T-cell (primary cell): ENCODE results near the gene TRPM5. TPM values are rescaled to one million over a fixed set of nuclear protein-coding genes. Genes with fewer than 3 reads are reported as not detected.
A peak's percentile ranks its signal among the peaks of the same experiment; 100 is the strongest.

ENCODE experiments used
- ATAC-seq, 4 experiments: fragments of 200-7000 bp in 3 of 4; fragments of 150-1000 bp in 1 of 4; cut with Tn5 transposase; replicated peaks in 1 of 4; 1 replicate in 3 of 4; 2 replicates in 1 of 4; pipeline ENCODE4 v1.10.0; 2021; ENCODE audit warnings: moderate library complexity in 3 of 4, mild to moderate bottlenecking in 2 of 4, moderate number of reproducible peaks in 1 of 4
- CTCF ChIA-PET, 2 donors: fragments of 300-600 bp; sonication (Branson Sonifier 250); formaldehyde crosslinking; loops; one replicate each; lab custom pipeline; 2022; ENCODE audit warnings: antibody characterized with exemption in 2 of 2; lab: Charles Lee
- POLR2A ChIA-PET, 2 donors: fragments of 300-600 bp; sonication (Branson Sonifier 250); formaldehyde crosslinking; loops; one replicate each; lab custom pipeline; 2022; ENCODE audit warnings: antibody characterized with exemption in 2 of 2; lab: Charles Lee
- DNase-seq, 35 experiments: peaks; one replicate each; pipeline versions ENCODE4 v3.0.0 to v3.0.0-alpha.2; 2013 to 2023
- H3K27ac ChIP-seq: one replicate; pipeline ENCODE4 v1.5.1; 2013; ENCODE audit warnings: low read length
- H3K27me3 ChIP-seq, 2 experiments: replicated peaks in 1 of 2; 1 replicate in 1 of 2; 2 replicates in 1 of 2; pipeline versions ENCODE4 v1.6.1 to v1.7.0; 2013; ENCODE audit warnings: low read length in 1 of 2, mixed read lengths in 1 of 2; ENCODE audit not compliant: control insufficient read depth in 2 of 2, insufficient read depth in 2 of 2; ENCODE audit errors: extremely low read depth in 1 of 2
- H3K36me3 ChIP-seq, 2 donors: 1 replicate in 1 of 2; 2 replicates in 1 of 2; pipeline versions ENCODE4 v1.6.1 to v1.7.0; 2013; ENCODE audit warnings: low read length in 1 of 2; ENCODE audit not compliant: control insufficient read depth in 2 of 2, insufficient read depth in 1 of 2; ENCODE audit errors: extremely low read depth in 1 of 2
- H3K4me1 ChIP-seq, 2 experiments: 1 replicate in 1 of 2; 2 replicates in 1 of 2; pipeline versions ENCODE4 v1.6.1 to v1.7.0; 2013; ENCODE audit warnings: low read length in 2 of 2, mixed read lengths in 1 of 2; ENCODE audit not compliant: insufficient read depth in 2 of 2, control insufficient read depth in 1 of 2; ENCODE audit errors: extremely low read depth in 1 of 2
- H3K4me3 ChIP-seq, 2 donors: 1 replicate in 1 of 2; 2 replicates in 1 of 2; pipeline versions ENCODE4 v1.5.1 to v1.7.0; 2013; ENCODE audit warnings: mild to moderate bottlenecking in 2 of 2, low read length in 1 of 2, moderate library complexity in 1 of 2; ENCODE audit not compliant: control insufficient read depth in 1 of 2; ENCODE audit errors: extremely low read depth in 1 of 2
- H3K9me3 ChIP-seq: 2 replicates; pipeline ENCODE4 v1.7.0; 2013
- H3K27ac Mint-ChIP-seq, 2 donors: one replicate each; pipeline ENCODE4 v1.8.0; 2020 to 2021; ENCODE audit warnings: mild to moderate bottlenecking in 2 of 2, mixed read lengths in 2 of 2
- H3K27me3 Mint-ChIP-seq, 2 donors: one replicate each; pipeline ENCODE4 v1.8.0; 2021 to 2022; ENCODE audit warnings: mixed read lengths in 2 of 2
- H3K36me3 Mint-ChIP-seq: one replicate; pipeline ENCODE4 v1.8.0; 2021; ENCODE audit warnings: mixed read lengths
- H3K4me1 Mint-ChIP-seq, 3 donors: one replicate each; pipeline ENCODE4 v1.8.0; 2020 to 2022; ENCODE audit warnings: mixed read lengths in 3 of 3, mild to moderate bottlenecking in 1 of 3
- H3K4me3 Mint-ChIP-seq, 3 donors: one replicate each; pipeline ENCODE4 v1.8.0; 2020 to 2022; ENCODE audit warnings: mild to moderate bottlenecking in 3 of 3, mixed read lengths in 3 of 3, moderate library complexity in 3 of 3
- H3K9me3 Mint-ChIP-seq, 3 donors: one replicate each; pipeline ENCODE4 v1.8.0; 2020 to 2022; ENCODE audit warnings: mixed read lengths in 3 of 3
- WGBS: methylation state at CpG from one replicate; pipeline ENCODE4 v1.1.5; 2013; ENCODE audit warnings: missing lambda C conversion rate; ENCODE audit not compliant: insufficient coverage; 5-methylcytosine and 5-hydroxymethylcytosine counted together
- total RNA-seq, 35 experiments: library from RNA in 6 of 35; stranded (reverse) in 6 of 35; fragments of 120-200 nt in 1 of 35; gene quantifications; one replicate each; pipeline versions ENCODE4 v1.2.1 to v1.2.4 and lab custom pipeline; 2013 to 2026

Gene TRPM5
- total RNA-seq, 5 donors from 2014 or later (not counting 1 experiment from before 2014, with no cell fraction given), result 0.07 to 0.73 (median 0.22) TPM

DNA sequence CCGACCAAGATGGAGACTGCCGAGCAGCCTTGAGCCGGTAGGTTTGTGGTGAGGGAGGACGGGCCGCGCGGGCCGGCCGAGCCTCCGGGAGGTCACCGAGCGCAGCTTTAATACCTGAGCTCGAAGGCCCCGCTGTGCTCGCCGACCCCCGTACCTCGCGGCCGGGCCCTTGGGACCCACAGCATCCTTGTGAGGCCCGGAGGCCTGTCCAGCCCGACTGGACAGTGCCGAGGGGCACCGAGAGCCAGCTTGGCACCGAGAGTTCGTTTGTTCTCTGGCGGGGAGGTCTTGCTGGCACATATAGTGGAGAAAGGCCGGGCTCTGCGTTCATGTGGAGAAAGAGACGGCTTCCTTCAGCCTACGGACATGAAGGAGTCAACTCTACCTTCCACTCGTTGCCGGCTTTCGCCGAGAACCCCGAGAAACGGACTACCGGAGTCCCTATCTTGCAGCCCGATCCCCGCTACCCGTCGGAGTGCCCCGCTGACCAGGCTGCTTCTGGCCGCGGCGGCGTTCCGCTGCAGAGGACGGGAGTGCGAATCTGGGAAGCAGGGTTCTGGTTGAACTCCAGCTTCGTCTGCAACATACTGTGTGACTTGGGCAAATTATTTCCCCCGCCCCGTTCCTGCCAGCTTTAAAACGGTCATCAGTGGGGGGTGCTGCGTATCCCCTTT is 43.4 kb downstream of the TRPM5 start:
- peaks cover 11% of the 10 kb centered on the region for H3K36me3 Mint-ChIP-seq
- H3K4me3 Mint-ChIP-seq, result peak overlapping the region; percentile 89 to 95 (median 90)
- no peak for ATAC-seq
- Histone ChIP-seq H3K27ac (peak overlapping the region; percentile 86), H3K9me3 (no peaks in the 10 kb centered on the region), H3K27me3 (no peaks in the 10 kb centered on the region), H3K4me1 (peaks cover 5 to 33% of the 10 kb centered on the region in 2 experiments), H3K36me3 (peaks cover 19 to 40% of the 10 kb centered on the region in 2 donors), H3K4me3 (peak overlapping the region; percentile 95 to 97)
- ChIA-PET CTCF (interaction anchor here (0.6 to 1.5 kb wide), 9 partner anchors 13 to 978 kb away, joined by 3 to 9 read pairs (median 5); partner anchors contain the start of genes CD81 (in 1 of the 2) and ZNF195 (in 1 of the 2)), POLR2A (interaction anchor here in 1 of 2 donors (1.0 kb wide), 1 partner anchor 130 kb away, joined by 3 read pairs; no protein-coding TSS in a partner anchor)
- H3K9me3 Mint-ChIP-seq, result no peaks in the 10 kb centered on the region
- no peaks in the 10 kb centered on the region for H3K27me3 Mint-ChIP-seq
- under 1% methylated on average over 54 of the region's 55 CpGs for WGBS
- no peak for DNase-seq
- peak overlapping the region; percentile 91 to 92 for H3K27ac Mint-ChIP-seq
- H3K4me1 Mint-ChIP-seq, result peaks cover 15 to 21% (median 18%) of the 10 kb centered on the region in 3 donors

DNA sequence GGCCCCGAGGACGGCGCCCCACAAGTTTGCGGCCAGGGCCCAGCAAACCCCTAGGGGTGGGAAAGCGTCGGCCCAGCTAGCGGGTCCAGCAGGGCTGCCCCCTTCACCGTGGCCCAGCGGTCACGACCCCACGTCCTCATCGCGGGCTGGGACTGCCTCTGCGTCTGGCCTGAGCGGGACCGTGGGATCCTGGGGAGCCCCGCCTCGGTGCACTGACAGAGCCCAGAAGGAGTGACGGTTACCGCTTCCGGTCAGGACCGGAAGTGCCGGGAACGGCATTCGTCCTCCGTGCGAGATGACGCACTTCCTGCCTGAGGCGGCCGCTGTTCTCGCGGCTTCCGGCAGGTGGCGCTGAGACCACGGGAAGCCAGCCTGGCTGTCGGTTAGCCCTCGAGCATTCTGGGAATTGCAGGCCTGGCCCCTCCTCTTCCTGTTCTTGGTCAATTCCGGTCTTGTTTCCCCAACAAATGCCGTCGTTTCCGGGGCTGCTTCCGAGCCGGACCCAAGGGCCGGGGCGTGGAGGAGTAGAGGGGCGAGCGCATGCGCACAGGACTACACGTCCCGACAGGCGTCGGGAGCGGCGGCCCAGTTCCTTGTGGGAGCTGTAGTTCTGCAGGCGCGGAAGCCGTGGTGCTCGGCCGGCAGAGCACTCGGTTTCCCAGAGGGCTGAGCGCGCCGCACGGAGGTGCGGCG is 44.1 kb downstream of the TRPM5 start, which contains the start of gene TSSC4:
Gene TSSC4 (plus strand): TSS at position 682 of the 693 bp plus-strand sequence. CDS start 1,884 bp downstream, outside the sequence.
- peak within 1 kb of the TSS; percentile 91 to 92 for H3K27ac Mint-ChIP-seq
- H3K4me1 Mint-ChIP-seq, result peaks cover 15 to 21% (median 18%) of the 10 kb centered on the region in 3 donors
- peaks cover 11% of the 10 kb centered on the region for H3K36me3 Mint-ChIP-seq
- CTCF ChIA-PET, result interaction anchor here (0.6 to 1.5 kb wide), 10 partner anchors 13 to 979 kb away, joined by 3 to 9 read pairs (median 4); partner anchors contain the start of genes CD81 (in 1 of the 2) and ZNF195 (in 1 of the 2)
- under 1% methylated on average over 66 of the region's 66 CpGs for WGBS
- Histone ChIP-seq H3K9me3 (no peaks in the 10 kb centered on the region), H3K4me3 (peak within 1 kb of the TSS; percentile 95 to 97), H3K27me3 (no peaks in the 10 kb centered on the region), H3K36me3 (peaks cover 19 to 46% of the 10 kb centered on the region in 2 donors), H3K4me1 (peaks cover 5 to 33% of the 10 kb centered on the region in 2 experiments), H3K27ac (peak within 1 kb of the TSS; percentile 96)
- H3K4me3 Mint-ChIP-seq, result peak within 1 kb of the TSS; percentile 89 to 95 (median 90)
- peak; percentile 99 to 100 (median 100) for DNase-seq
- H3K9me3 Mint-ChIP-seq, result no peaks in the 10 kb centered on the region
- peak; percentile 84 to 88 (median 86) for ATAC-seq
- POLR2A ChIA-PET, result interaction anchor here (0.6 to 1.0 kb wide), 2 partner anchors 10 to 129 kb away, joined by 3 to 6 read pairs; no protein-coding TSS in a partner anchor
- no peaks in the 10 kb centered on the region for H3K27me3 Mint-ChIP-seq

DNA sequence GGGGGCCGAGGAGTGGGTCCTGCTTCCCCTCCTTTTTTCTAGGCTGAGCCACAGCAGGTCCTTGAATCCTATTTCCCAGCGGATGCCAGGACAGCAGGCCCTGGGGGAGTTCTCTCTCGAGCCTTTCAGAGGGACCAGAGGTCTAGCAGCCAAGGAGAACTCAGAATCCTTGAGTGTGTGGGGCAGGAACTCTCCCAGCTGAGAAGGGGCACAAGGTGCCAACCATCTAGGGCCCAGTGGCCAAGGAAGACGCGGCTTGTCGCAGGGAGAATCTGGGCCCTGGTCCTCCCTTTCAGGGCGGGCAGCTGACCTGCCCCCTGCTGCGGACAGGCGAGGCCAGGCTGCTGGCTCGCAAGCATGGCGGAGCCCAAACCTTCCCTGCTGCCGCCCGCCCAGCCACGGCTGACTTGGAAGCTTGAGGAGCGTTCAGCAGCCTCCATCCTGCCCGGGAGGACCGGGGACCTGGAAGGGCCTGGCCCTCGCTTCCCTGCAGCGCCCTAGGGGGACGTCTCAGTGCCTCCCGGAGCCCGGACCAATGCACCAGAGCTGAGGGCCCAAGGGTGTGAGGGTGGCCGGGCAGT is 44.7 kb downstream of the TRPM5 start:
- Histone ChIP-seq H3K4me1 (peaks cover 5 to 39% of the 10 kb centered on the region in 2 experiments), H3K4me3 (peak overlapping the region; percentile 69 to 81), H3K27ac (peak overlapping the region; percentile 96), H3K9me3 (no peaks in the 10 kb centered on the region), H3K36me3 (peaks cover 19 to 49% of the 10 kb centered on the region in 2 donors), H3K27me3 (no peaks in the 10 kb centered on the region)
- Mint-ChIP-seq H3K4me3 (peak overlapping the region; percentile 89 to 95 (median 90)), H3K27ac (peak overlapping the region; percentile 85 to 92), H3K27me3 (no peaks in the 10 kb centered on the region), H3K4me1 (peaks cover 15 to 21% (median 18%) of the 10 kb centered on the region in 3 donors), H3K9me3 (no peaks in the 10 kb centered on the region), H3K36me3 (peaks cover 11% of the 10 kb centered on the region)
- ChIA-PET POLR2A (interaction anchor here in 1 of 2 donors (0.6 kb wide), 1 partner anchor 9 kb away, joined by 6 read pairs; no protein-coding TSS in a partner anchor), CTCF (interaction anchor here (0.5 to 1.5 kb wide), 3 partner anchors 12 to 614 kb away, joined by 3 to 8 read pairs (median 4); no protein-coding TSS in a partner anchor)
- ATAC-seq (peak; percentile 0 to 4 (median 2)), DNase-seq (peak in 8 of 35 experiments; percentile 11 to 39 (median 28))
- 34% methylated on average over 23 of the region's 23 CpGs for WGBS

DNA sequence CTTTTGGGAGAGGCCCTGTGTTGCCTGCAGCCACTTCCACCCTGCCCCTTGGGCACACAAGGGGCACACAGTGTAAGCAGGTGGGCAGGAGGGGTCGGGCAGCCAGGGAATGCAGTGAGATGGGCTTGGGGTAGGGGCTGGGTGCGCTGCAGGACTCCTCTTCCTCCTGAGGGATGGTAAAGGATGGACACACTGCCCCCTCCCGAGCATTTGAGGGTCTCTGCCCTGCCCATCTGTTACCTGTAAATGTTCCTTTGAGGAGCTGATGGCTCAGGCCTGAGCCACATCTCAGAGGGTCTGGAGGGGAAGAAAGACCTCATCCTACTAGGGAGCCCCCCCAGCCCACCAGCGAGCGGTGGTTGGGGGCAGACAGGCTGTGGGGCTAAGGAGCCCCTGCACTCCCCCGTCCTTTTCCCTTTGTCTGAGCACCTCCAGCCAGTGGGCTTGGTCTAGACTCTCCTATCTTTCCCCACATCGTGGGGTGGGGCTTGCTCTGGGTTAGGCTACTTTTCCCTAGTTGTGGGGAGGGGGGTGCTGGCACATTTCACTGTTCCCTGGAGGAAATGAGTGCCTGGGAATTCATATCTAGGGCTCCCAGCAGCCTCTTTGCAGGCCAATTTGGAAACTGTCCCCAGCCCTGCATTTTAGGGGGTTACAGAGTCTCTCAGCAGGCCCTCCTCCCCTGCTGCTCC is 45.5 kb downstream of the TRPM5 start:
- Mint-ChIP-seq H3K9me3 (no peaks in the 10 kb centered on the region), H3K4me3 (peak overlapping the region; percentile 89 to 95 (median 90)), H3K27ac (peak overlapping the region; percentile 85 to 92), H3K4me1 (peaks cover 15 to 21% (median 18%) of the 10 kb centered on the region in 3 donors), H3K36me3 (peaks cover 11% of the 10 kb centered on the region), H3K27me3 (no peaks in the 10 kb centered on the region)
- H3K9me3 ChIP-seq, result no peaks in the 10 kb centered on the region
- no peak for DNase-seq
- H3K36me3 ChIP-seq, result peaks cover 18 to 52% of the 10 kb centered on the region in 2 donors
- H3K27me3 ChIP-seq, result no peaks in the 10 kb centered on the region
- peak overlapping the region; percentile 96 for H3K27ac ChIP-seq
- 96% methylated on average over 2 of the region's 7 CpGs for WGBS
- ATAC-seq, result no peak
- ChIA-PET CTCF (interaction anchor here (0.6 to 0.7 kb wide), 2 partner anchors 19 to 90 kb away, joined by 3 read pairs; no protein-coding TSS in a partner anchor), POLR2A (no interaction called here)
- H3K4me3 ChIP-seq, result no peak overlapping the region
- peaks cover 5 to 46% of the 10 kb centered on the region in 2 experiments for H3K4me1 ChIP-seq

DNA sequence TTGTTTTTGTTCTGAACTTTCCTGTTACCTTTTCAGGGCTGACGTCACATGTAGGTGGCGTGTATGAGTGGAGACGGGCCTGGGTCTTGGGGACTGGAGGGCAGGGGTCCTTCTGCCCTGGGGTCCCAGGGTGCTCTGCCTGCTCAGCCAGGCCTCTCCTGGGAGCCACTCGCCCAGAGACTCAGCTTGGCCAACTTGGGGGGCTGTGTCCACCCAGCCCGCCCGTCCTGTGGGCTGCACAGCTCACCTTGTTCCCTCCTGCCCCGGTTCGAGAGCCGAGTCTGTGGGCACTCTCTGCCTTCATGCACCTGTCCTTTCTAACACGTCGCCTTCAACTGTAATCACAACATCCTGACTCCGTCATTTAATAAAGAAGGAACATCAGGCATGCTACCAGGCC is 47.3 kb downstream of the TRPM5 start:
- DNase-seq (no peak), ATAC-seq (no peak)
- no peak overlapping the region for H3K4me3 Mint-ChIP-seq
- Histone ChIP-seq H3K4me1 (peaks cover 5 to 57% of the 10 kb centered on the region in 2 experiments), H3K27ac (no peak overlapping the region), H3K4me3 (no peak overlapping the region), H3K27me3 (no peaks in the 10 kb centered on the region), H3K9me3 (no peaks in the 10 kb centered on the region), H3K36me3 (peaks cover 11 to 45% of the 10 kb centered on the region in 2 donors)
- H3K27me3 Mint-ChIP-seq, result no peaks in the 10 kb centered on the region
- no peak overlapping the region for H3K27ac Mint-ChIP-seq
- POLR2A ChIA-PET, result no interaction called here
- H3K4me1 Mint-ChIP-seq, result peaks cover 10 to 15% (median 14%) of the 10 kb centered on the region in 3 donors
- WGBS, result 98% methylated on average over 10 of the region's 12 CpGs
- CTCF ChIA-PET, result no interaction called here
- H3K9me3 Mint-ChIP-seq, result no peaks in the 10 kb centered on the region
- peaks cover 6% of the 10 kb centered on the region for H3K36me3 Mint-ChIP-seq
